Mesenchymal stem cell (in vitro differentiated cells and primary cell): ENCODE results near the gene KIAA1217.

ENCODE experiments used
- DNase-seq: peaks from one replicate; pipeline ENCODE4 v3.0.0-alpha.2; 2013
- H2AFZ ChIP-seq: one replicate; pipeline ENCODE4 v1.6.1; 2013; ENCODE audit warnings: low read depth, mild to moderate bottlenecking, control low read depth, inconsistent platforms, low read length, moderate library complexity
- H2AK5ac ChIP-seq: 2 replicates; pipeline ENCODE4 v1.6.1; 2013; ENCODE audit warnings: low read length, moderate library complexity, mild to moderate bottlenecking, inconsistent platforms; ENCODE audit not compliant: severe bottlenecking
- H2BK120ac ChIP-seq: one replicate; pipeline ENCODE4 v1.6.1; 2013; ENCODE audit warnings: low read depth, mild to moderate bottlenecking, inconsistent platforms, low read length, moderate library complexity
- H2BK12ac ChIP-seq, 2 experiments: one replicate each; pipeline ENCODE4 v1.6.1; 2013; ENCODE audit warnings: inconsistent platforms in 2 of 2, low read length in 2 of 2, mild to moderate bottlenecking in 2 of 2, moderate library complexity in 2 of 2, control low read depth in 1 of 2
- H2BK15ac ChIP-seq: one replicate; pipeline ENCODE4 v1.6.1; 2013; ENCODE audit warnings: mild to moderate bottlenecking, low read depth, inconsistent platforms; ENCODE audit not compliant: poor library complexity, severe bottlenecking
- H2BK5ac ChIP-seq: 2 replicates; pipeline ENCODE4 v1.6.1; 2013; ENCODE audit warnings: low read depth, mild to moderate bottlenecking, low read length, control low read depth, inconsistent platforms; ENCODE audit not compliant: poor library complexity, severe bottlenecking
- H3K14ac ChIP-seq, 2 experiments: one replicate each; pipeline ENCODE4 v1.6.1; 2013; ENCODE audit warnings: inconsistent platforms in 2 of 2, low read length in 2 of 2, control low read depth in 1 of 2, mild to moderate bottlenecking in 1 of 2, moderate library complexity in 1 of 2
- H3K18ac ChIP-seq, 2 experiments: one replicate each; pipeline ENCODE4 v1.6.1; 2013; ENCODE audit warnings: inconsistent platforms in 2 of 2, low read length in 2 of 2, control low read depth in 1 of 2, low read depth in 1 of 2, mild to moderate bottlenecking in 1 of 2
- H3K23ac ChIP-seq, 2 experiments: one replicate each; pipeline ENCODE4 v1.6.1; 2013; ENCODE audit warnings: inconsistent platforms in 2 of 2, low read length in 2 of 2, mild to moderate bottlenecking in 2 of 2, moderate library complexity in 2 of 2, control low read depth in 1 of 2
- H3K27ac ChIP-seq: 2 replicates; pipeline ENCODE4 v1.5.1; 2013; ENCODE audit warnings: mild to moderate bottlenecking, moderate library complexity, low read length, control low read depth, inconsistent platforms; ENCODE audit not compliant: poor library complexity, severe bottlenecking
- H3K27me3 ChIP-seq, 2 experiments: 2 replicates each; pipeline versions ENCODE4 v1.6.1 to v1.7.0; 2013; ENCODE audit warnings: low read length in 2 of 2, mild to moderate bottlenecking in 2 of 2, moderate library complexity in 2 of 2, control low read depth in 1 of 2, inconsistent platforms in 1 of 2; ENCODE audit not compliant: control insufficient read depth in 1 of 2, insufficient read depth in 1 of 2
- H3K36me3 ChIP-seq, 2 experiments: 2 replicates each; pipeline versions ENCODE4 v1.6.1 to v1.7.0; 2013; ENCODE audit warnings: low read length in 2 of 2, control low read depth in 1 of 2, inconsistent platforms in 1 of 2, low read depth in 1 of 2, mild to moderate bottlenecking in 1 of 2; ENCODE audit not compliant: insufficient read depth in 2 of 2, control insufficient read depth in 1 of 2
- H3K4ac ChIP-seq, 2 experiments: one replicate each; pipeline ENCODE4 v1.6.1; 2013; ENCODE audit warnings: inconsistent platforms in 2 of 2, low read length in 2 of 2, mild to moderate bottlenecking in 2 of 2, moderate library complexity in 2 of 2, control low read depth in 1 of 2, low read depth in 1 of 2
- H3K4me1 ChIP-seq: 2 replicates; pipeline ENCODE4 v1.6.1; 2013; ENCODE audit warnings: low read depth, low read length, control low read depth; ENCODE audit not compliant: control insufficient read depth, insufficient read depth
- H3K4me2 ChIP-seq: 2 replicates; pipeline ENCODE4 v1.6.1; 2013; ENCODE audit warnings: low read length, mild to moderate bottlenecking, inconsistent platforms; ENCODE audit not compliant: poor library complexity, severe bottlenecking
- H3K4me3 ChIP-seq, 2 experiments: 2 replicates each; pipeline versions ENCODE4 v1.5.1 to v1.7.0; 2013; ENCODE audit warnings: low read length in 2 of 2, mild to moderate bottlenecking in 2 of 2, control low read depth in 1 of 2, low read depth in 1 of 2; ENCODE audit not compliant: insufficient read depth in 1 of 2
- H3K79me1 ChIP-seq: replicated peaks from 2 replicates; pipeline ENCODE4 v1.6.1; 2013; ENCODE audit warnings: mild to moderate bottlenecking, control low read depth, low read length, inconsistent platforms; ENCODE audit not compliant: poor library complexity, severe bottlenecking
- H3K9ac ChIP-seq: 2 replicates; pipeline ENCODE4 v1.7.0; 2013; ENCODE audit warnings: mild to moderate bottlenecking, low read length, moderate library complexity
- H3K9me3 ChIP-seq: 2 replicates; pipeline ENCODE4 v1.7.0; 2013; ENCODE audit warnings: mild to moderate bottlenecking, low read length; ENCODE audit not compliant: control insufficient read depth
- H4K8ac ChIP-seq: one replicate; pipeline ENCODE4 v1.6.1; 2013; ENCODE audit warnings: inconsistent platforms, mild to moderate bottlenecking, low read length, moderate library complexity
- H4K91ac ChIP-seq: one replicate; pipeline ENCODE4 v1.6.1; 2013; ENCODE audit warnings: mild to moderate bottlenecking, low read length, inconsistent platforms
- whole genome bisulfite sequencing: methylation state at CpG from one replicate; pipeline ENCODE4 v1.1.7; 2013; ENCODE audit warnings: mixed read lengths; 5-methylcytosine and 5-hydroxymethylcytosine counted together

The KIAA1217 gene

GRCh38 chr10:24228642-24229041 is 19.7 kb downstream of the KIAA1217 start:
- Histone ChIP-seq H2BK12ac (no peak overlapping the region), H3K4me1 (no peaks in the 10 kb centered on the region), H3K4ac (no peak overlapping the region), H3K9ac (no peak overlapping the region), H3K36me3 (no peaks in the 10 kb centered on the region), H3K4me2 (no peak overlapping the region), H3K27me3 (no peaks in the 10 kb centered on the region), H3K9me3 (no peaks in the 10 kb centered on the region), H4K8ac (no peak overlapping the region), H3K14ac (no peak overlapping the region), H2AK5ac (no peak overlapping the region), H2AFZ (no peak overlapping the region), H3K23ac (no peak overlapping the region), H4K91ac (no peak overlapping the region), H3K79me1 (no peaks in the 10 kb centered on the region), H2BK15ac (no peak overlapping the region), H3K18ac (no peak overlapping the region), H3K4me3 (no peak overlapping the region), H2BK120ac (no peak overlapping the region), H2BK5ac (no peak overlapping the region), H3K27ac (no peak overlapping the region)
- WGBS = no CpG with 5 or more reads among the region's 2 CpGs
- DNase-seq = no peak

- no peak for DNase-seq
- no peak overlapping the region for H3K4me2 ChIP-seq
- H2BK120ac ChIP-seq = no peak overlapping the region
- H2BK5ac ChIP-seq = no peak overlapping the region
- H3K23ac ChIP-seq = no peak overlapping the region
- no peak overlapping the region for H3K27ac ChIP-seq
- no peak overlapping the region for H4K91ac ChIP-seq
- H2AFZ ChIP-seq = no peak overlapping the region
- H2BK15ac ChIP-seq = no peak overlapping the region
- H2AK5ac ChIP-seq = no peak overlapping the region
- H2BK12ac ChIP-seq = no peak overlapping the region
- H3K79me1 ChIP-seq = no peaks in the 10 kb centered on the region
- no peak overlapping the region for H4K8ac ChIP-seq
- H3K9ac ChIP-seq = no peak overlapping the region
- H3K36me3 ChIP-seq = no peaks in the 10 kb centered on the region
- H3K18ac ChIP-seq = no peak overlapping the region
- no peak overlapping the region for H3K4ac ChIP-seq
- H3K14ac ChIP-seq = no peak overlapping the region
- H3K4me1 ChIP-seq = no peaks in the 10 kb centered on the region
- no peak overlapping the region for H3K4me3 ChIP-seq
- no peaks in the 10 kb centered on the region for H3K9me3 ChIP-seq
- WGBS = 92% methylated on average over 1 of the region's 3 CpGs
- no peaks in the 10 kb centered on the region for H3K27me3 ChIP-seq
Observed at GRCh38 chr10:24229909-24230308, 21.0 kb downstream of the KIAA1217 start.

GRCh38 chr10:24231200-24231599 is 22.3 kb downstream of the KIAA1217 start:
- no peak overlapping the region for H2BK5ac ChIP-seq
- 88% methylated on average over 6 of the region's 8 CpGs for WGBS
- H3K4me2 ChIP-seq = no peak overlapping the region
- no peaks in the 10 kb centered on the region for H3K36me3 ChIP-seq
- H3K4me1 ChIP-seq = no peaks in the 10 kb centered on the region
- H4K8ac ChIP-seq = no peak overlapping the region
- no peak overlapping the region for H3K18ac ChIP-seq
- no peak overlapping the region for H2BK120ac ChIP-seq
- no peak overlapping the region for H2BK12ac ChIP-seq
- no peak overlapping the region for H2AK5ac ChIP-seq
- no peak overlapping the region for H3K23ac ChIP-seq
- H3K9me3 ChIP-seq = no peaks in the 10 kb centered on the region
- H3K4ac ChIP-seq = no peak overlapping the region
- no peak overlapping the region for H2BK15ac ChIP-seq
- no peak overlapping the region for H3K27ac ChIP-seq
- H3K4me3 ChIP-seq = no peak overlapping the region
- no peak overlapping the region for H4K91ac ChIP-seq
- H3K14ac ChIP-seq = no peak overlapping the region
- no peak overlapping the region for H3K9ac ChIP-seq
- no peaks in the 10 kb centered on the region for H3K79me1 ChIP-seq
- DNase-seq = no peak
- no peak overlapping the region for H2AFZ ChIP-seq
- H3K27me3 ChIP-seq = no peaks in the 10 kb centered on the region

GRCh38 chr10:24234784-24235183 is 25.8 kb downstream of the KIAA1217 start:
- no peak overlapping the region for H2BK5ac ChIP-seq
- H2BK15ac ChIP-seq = no peak overlapping the region
- no peaks in the 10 kb centered on the region for H3K4me1 ChIP-seq
- no peak overlapping the region for H3K27ac ChIP-seq
- H4K8ac ChIP-seq = no peak overlapping the region
- no peak overlapping the region for H3K4me2 ChIP-seq
- H2BK120ac ChIP-seq = no peak overlapping the region
- H3K18ac ChIP-seq = no peak overlapping the region
- H3K23ac ChIP-seq = no peak overlapping the region
- WGBS = 96% methylated on average over 1 of the region's 1 CpG
- H3K36me3 ChIP-seq = no peaks in the 10 kb centered on the region
- no peaks in the 10 kb centered on the region for H3K79me1 ChIP-seq
- no peak overlapping the region for H3K14ac ChIP-seq
- H3K4me3 ChIP-seq = no peak overlapping the region
- peaks cover 0 to 17% of the 10 kb centered on the region in 2 experiments for H3K27me3 ChIP-seq
- no peak overlapping the region for H2BK12ac ChIP-seq
- no peak overlapping the region for H3K4ac ChIP-seq
- H2AFZ ChIP-seq = no peak overlapping the region
- no peak overlapping the region for H3K9ac ChIP-seq
- no peaks in the 10 kb centered on the region for H3K9me3 ChIP-seq
- no peak overlapping the region for H4K91ac ChIP-seq
- no peak overlapping the region for H2AK5ac ChIP-seq
- DNase-seq = no peak
